NOMO-1 (cell line): ENCODE data around the gene SCARB2.

Experiments
- DNase-seq, 2 experiments: peaks; one replicate each; lab custom pipeline; 2025; ENCODE audit not compliant: unreplicated experiment in 2 of 2; lab: John Stamatoyannopoulos, UW

Gene SCARB2

GRCh38 chr4:76200771-76201231 lies 12.8 kb downstream of the SCARB2 start:
- DNase-seq, result peak; percentile 4 to 30

GRCh38 chr4:76199664-76200211 lies 13.9 kb downstream of the SCARB2 start:
- peak; percentile 26 to 51 for DNase-seq

- peak; percentile 12 to 30 for DNase-seq
These were observed 15.0 kb downstream of the SCARB2 start for GRCh38 chr4:76198411-76199237.

- peak; percentile 15 to 23 for DNase-seq
These were observed 15.6 kb downstream of the SCARB2 start for GRCh38 chr4:76197971-76198410.

GRCh38 chr4:76197031-76197743 lies 16.4 kb downstream of the SCARB2 start:
- no peak for DNase-seq

- no peak for DNase-seq
These were observed 17.2 kb downstream of the SCARB2 start for GRCh38 chr4:76196376-76196775.

- no peak for DNase-seq
These were observed 18.3 kb downstream of the SCARB2 start for GRCh38 chr4:76195326-76195725.

GRCh38 chr4:76194325-76194724 lies 19.3 kb downstream of the SCARB2 start:
- peak; percentile 18 to 64 for DNase-seq

GRCh38 chr4:76192236-76192635 lies 21.4 kb downstream of the SCARB2 start:
- DNase-seq, result peak in 1 of 2 experiments; percentile 22

GRCh38 chr4:76188557-76188956 lies 25.1 kb downstream of the SCARB2 start:
- no peak for DNase-seq

GRCh38 chr4:76188149-76188548 lies 25.5 kb downstream of the SCARB2 start:
- no peak for DNase-seq

GRCh38 chr4:76187152-76187551 lies 26.5 kb downstream of the SCARB2 start:
- no peak for DNase-seq

- DNase-seq, result no peak
These were observed 31.2 kb downstream of the SCARB2 start for GRCh38 chr4:76182463-76182862.

GRCh38 chr4:76179398-76180318 lies 34.0 kb downstream of the SCARB2 start:
- DNase-seq, result peak; percentile 69 to 71

GRCh38 chr4:76178296-76178695 lies 35.3 kb downstream of the SCARB2 start:
- no peak for DNase-seq

GRCh38 chr4:76177709-76178108 lies 35.9 kb downstream of the SCARB2 start:
- DNase-seq, result no peak

- DNase-seq, result no peak
These were observed 38.3 kb downstream of the SCARB2 start for GRCh38 chr4:76175336-76175735.

GRCh38 chr4:76174216-76174615 lies 39.4 kb downstream of the SCARB2 start:
- no peak for DNase-seq

GRCh38 chr4:76168688-76169087 lies 44.9 kb downstream of the SCARB2 start:
- DNase-seq, result no peak

GRCh38 chr4:76166480-76166879 lies 47.1 kb downstream of the SCARB2 start:
- DNase-seq, result no peak
